EH (cell line): ENCODE measurements around the gene SLFN12L.
A peak's percentile ranks its signal among the peaks of the same experiment; 100 is the strongest.
"Not testable (repeated sequence)": the region's sequence is repeated elsewhere in the genome, so short reads cannot be mapped to it uniquely, and the experiment has no call there.

Experiments used
- DNase-seq: peaks from one replicate; pipeline ENCODE4 v3.0.0-alpha.2; 2015; ENCODE audit warnings: low read depth

The SLFN12L gene

GRCh38 chr17:35496451-35497290 lies 40.8 kb downstream of the SLFN12L start:
- no peak for DNase-seq

DNA sequence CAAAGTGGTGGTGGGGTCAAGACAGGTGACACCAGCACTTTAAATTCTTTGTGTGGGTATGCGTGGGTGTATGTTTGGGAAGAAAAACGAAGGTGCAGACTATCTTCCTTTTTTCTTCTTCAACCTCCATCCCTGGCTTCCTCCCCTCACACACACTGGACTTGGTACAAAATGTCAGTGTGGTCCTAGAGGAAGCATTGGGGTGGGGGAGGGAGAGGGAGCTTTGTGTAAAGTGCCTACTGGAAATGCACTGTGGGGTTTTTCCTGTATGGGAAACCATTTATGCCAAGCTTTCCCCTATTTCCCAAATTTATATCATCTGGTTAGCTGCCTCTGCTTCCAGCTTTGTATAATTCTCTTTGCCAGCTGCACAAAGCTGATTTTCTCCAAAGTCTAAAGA lies 44.4 kb downstream of the SLFN12L start:
- DNase-seq, result no peak

GRCh38 chr17:35491417-35491816 lies 46.1 kb downstream of the SLFN12L start:
- no peak for DNase-seq

DNA sequence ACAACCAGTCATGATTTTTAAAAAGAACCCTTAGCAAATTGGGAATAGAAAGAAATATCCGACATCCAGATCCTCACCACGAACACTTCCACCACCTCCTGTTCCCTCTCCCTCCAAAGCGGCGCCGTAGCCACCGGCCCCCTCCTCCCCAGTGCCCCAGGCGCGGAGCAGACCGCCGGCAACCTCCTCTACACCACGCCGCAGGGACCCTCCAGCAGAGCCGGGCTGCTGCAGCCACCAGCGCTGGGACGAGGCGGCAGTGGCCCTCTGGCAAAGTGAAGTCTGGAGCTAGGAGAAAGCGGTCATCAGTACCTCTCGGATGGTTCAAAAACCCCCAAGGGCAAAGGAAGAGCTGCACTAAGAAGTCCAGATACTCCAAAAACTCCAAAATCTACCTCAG lies 47.5 kb downstream of the SLFN12L start:
- DNase-seq, result no peak

DNA sequence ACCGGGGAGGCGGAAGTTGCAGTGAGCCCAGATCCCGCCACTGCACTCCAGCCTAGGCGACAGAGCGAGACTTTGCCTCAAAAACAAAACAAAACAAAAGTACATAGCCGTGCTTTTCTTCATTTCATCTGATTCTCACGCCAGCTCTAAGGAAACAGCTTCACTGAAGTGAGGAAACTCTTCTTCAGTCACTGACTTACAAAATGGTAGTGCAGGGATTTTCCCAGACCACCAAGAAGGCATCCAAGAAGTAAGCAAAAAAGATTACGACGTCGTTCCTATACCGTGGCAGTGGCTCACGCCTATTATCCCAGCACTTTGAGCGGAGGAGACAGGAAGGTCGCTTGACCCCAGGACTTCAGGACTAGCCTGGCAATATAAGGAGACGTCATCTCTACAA lies 48.5 kb downstream of the SLFN12L start:
- DNase-seq, result no peak

DNA sequence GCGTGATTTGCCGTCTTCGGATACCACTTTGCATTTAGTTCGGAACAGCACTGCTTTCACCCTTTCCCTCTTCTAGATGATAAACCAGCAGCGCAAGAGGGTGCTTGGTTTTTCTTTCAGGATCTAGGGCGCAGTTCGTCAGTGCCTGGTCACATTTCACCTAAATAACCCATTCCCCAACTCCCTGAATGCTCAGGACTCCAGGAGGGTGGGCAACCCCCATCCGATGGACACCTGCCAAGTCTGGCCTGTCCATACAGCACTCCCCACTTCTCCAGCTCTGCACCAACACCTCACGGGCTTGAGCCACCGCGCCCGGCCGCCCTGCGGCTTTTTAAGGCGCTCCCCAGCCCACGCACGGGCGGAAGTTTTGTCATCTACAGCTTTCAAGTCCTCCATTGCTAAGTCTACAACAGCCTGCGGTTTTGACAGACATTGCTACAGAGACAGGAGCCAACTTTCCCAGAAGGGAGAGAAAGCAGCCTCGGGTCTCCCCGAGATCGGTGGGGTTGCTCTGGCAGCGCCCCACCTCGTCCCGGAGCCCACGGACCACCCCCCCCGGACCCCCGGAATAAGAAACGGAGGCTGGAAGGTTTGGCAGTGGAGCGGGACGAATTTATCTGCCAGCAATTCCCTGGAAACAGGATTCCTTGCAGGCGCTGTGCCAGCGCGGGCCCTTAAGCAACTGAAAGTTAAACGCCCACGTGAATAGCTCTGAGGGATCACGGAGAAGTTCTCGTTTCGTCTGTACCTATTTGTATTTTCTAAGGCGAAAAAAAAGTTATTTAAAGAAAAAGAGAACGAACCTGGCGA lies 50.4 kb downstream of the SLFN12L start:
- DNase-seq, result peak; percentile 54

- no peak for DNase-seq
Observed at GRCh38 chr17:35479271-35479670, 58.2 kb downstream of the SLFN12L start.

DNA sequence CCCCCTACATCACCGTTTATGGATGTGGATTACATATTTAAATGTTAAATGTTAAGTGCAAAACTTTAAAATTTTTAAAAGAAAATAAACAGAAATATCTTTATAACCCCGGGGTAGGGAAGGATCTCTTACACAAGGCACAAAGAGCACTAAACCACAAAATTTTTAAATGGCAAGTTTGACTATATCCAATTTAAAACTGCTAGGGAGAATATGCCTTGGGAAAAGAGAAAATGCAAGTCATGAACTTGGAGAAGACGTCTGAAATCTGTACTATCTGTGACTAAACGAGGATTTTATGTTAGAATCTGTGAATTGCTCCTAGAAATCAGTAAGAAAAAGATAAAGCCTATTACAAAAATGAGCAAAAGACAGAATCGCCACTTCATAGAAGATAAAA lies 60.2 kb downstream of the SLFN12L start:
- no peak for DNase-seq

DNA sequence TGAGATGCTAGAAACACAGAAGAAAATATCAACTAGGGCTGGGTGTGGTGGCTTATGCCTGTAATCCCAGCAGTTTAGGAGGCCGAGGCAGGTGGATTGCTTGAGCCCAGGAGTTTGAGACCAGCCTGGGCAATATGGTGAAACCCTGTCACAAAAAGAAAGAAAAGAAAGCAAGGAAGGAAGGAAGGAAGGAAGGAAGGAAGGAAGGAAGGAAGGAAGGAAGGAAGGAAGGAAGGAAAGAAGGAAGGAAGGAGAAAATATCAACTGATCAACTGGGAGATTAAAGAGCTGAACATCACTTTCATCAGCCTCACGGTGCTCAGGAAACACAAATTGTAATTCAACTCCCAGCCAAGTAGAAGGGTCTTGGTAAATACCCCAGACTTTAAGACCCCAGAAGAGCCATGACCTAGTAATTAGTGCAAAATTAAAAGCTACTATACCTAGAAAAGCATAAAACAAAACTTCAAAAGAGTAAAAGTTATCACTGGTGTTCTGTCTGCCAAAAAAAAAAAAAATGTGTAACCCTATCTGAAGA lies 61.1 kb downstream of the SLFN12L start:
- DNase-seq, result no peak

- no peak for DNase-seq
Observed at GRCh38 chr17:35468475-35468874, 69.0 kb downstream of the SLFN12L start.

GRCh38 chr17:35467824-35468223 lies 69.7 kb downstream of the SLFN12L start:
- no peak for DNase-seq

- DNase-seq, result no peak
Observed at GRCh38 chr17:35460354-35460851, 77.1 kb downstream of the SLFN12L start.

DNA sequence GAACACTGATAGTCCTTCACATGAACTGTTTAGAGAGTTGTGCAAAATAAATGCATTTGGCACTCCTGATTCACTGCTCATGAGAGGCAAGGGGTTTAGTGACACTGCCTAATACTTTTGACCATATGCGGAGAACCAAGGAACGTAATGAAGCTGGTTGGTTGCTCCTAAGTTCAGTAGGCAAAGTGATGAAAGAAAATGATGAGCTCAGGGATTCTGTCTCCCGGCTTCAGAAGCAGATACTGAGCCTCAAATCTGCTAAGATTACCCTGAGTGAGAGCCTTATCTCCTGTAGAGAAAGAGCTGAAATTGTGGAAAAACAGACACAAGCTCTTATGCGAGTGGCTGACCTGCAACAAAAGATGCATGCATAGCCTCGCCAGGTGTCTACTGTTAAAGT lies 83.4 kb downstream of the SLFN12L start:
- not testable (repeated sequence) for DNase-seq

- DNase-seq, result no peak
Observed at GRCh38 chr17:35453171-35453570, 84.3 kb downstream of the SLFN12L start.

- peak; percentile 2 for DNase-seq
Observed at GRCh38 chr17:35449371-35449931, 88.0 kb downstream of the SLFN12L start.

GRCh38 chr17:35448899-35449227 lies 88.6 kb downstream of the SLFN12L start:
- no peak for DNase-seq

DNA sequence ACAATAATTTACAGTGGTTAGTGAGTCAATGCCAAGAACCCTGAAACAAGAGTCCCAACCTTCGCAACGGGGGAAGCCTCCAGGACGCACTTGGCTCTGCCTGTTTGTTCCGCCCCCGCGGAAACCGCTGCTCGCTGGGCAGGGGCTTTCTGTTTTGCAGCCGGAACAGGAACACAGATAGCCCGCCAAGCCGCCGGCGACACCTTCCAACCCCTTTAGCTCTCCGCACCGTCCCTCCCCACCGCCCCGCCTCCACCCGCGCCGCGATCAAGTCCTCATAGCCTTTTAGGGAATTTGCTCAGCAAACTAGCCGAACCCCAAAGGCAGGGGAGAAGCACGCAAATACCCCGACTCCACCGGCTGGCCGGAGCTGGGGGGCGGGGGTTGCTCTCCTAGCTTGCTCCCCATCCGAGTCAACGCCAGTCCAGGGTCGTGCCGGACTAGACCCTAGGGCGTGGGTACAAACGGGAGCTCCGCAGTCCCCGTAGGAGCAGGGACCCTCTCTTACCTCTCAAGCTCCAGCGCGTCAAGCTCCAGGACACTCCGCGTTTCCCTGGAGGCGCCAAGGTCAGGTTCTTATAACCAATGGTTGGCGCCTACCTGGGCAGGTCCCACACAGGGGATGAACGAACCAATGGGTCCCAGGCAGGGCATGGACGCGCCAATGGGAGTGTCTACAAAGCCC lies 89.1 kb downstream of the SLFN12L start, which contains the start of gene SLFN13:
SLFN13 (minus strand) TSS at position 553 of the 685 bp plus-strand sequence. CDS start 3,086 bp downstream, outside the sequence.
- DNase-seq, result peak; percentile 40

- no peak for DNase-seq
Observed at GRCh38 chr17:35447499-35447898, 90.0 kb downstream of the SLFN12L start.

DNA sequence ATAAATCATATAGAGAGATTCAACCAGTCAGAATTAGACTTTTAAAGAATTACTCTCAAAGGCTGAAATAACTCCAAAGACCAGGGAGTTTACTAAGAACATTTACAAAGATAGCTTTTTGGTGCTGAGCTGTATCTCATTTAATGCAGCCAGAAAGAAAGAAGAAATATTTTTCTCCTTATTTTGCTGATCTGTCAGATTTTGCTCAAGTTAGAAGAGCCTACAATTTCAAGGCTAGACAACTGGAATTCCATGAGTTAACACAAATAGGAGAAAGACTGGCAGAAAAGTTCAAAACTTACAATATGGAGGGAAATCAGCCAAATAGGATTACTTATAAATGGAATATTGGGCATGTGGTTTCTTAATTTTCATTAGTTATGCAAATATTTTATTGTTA lies 99.0 kb downstream of the SLFN12L start:
- DNase-seq, result no peak

DNA sequence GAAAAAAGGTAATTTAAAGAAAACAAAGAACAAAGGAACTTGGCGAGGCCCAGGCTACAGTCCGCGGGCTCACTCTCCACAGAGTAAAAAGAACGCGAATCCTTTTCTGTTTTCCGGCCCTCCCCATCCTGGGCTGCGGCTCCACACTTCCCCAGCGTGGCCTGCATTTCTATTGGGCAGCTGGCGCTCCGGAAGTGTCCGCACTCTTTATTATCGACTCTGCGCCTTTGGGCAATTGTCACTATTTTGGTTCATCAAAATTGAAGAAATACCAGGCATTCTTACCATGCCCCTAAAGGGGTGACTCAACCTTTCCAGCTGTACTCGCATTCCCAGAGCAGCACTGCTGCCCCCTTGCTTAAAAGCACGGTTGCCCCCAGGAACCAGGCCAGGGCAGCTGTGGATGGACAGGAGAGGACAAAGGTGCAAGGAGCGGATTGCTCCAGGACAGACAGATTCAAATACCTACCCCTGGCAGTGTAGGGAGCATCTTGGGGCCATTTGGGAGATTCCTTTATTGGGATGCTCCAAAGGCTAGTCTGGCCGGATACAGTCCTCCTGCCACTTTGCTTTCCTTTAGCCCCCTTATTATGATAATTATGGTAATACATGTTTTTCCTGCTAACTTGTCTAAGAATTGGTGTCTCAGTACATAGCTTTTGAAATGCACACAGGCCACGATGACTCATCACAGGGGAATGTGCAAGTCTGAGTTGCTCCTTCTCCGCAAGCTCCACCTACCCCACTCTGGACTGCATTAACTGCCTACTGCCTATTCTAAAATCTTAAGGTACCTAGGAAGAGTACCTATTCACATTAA lies 104.2 kb downstream of the SLFN12L start:
- DNase-seq, result peak; percentile 99
